Uterus (tissue), 2 donors: ENCODE results near the gene JHY.

Experiments
- CTCF ChIP-seq, 4 experiments: fragments of 200-600 bp in 2 of 4; fragments of 450-650 bp in 2 of 4; sonication (generic) in 2 of 4; IDR thresholded peaks; one replicate each; pipeline ENCODE4 v1.5.1; 2016 to 2019; ENCODE audit warnings: antibody characterized with exemption in 4 of 4, mild to moderate bottlenecking in 2 of 4, moderate library complexity in 1 of 4
- POLR2A ChIP-seq, 2 donors: fragments of 450-650 bp; IDR thresholded peaks; one replicate each; pipeline ENCODE4 v1.6.1; 2016; ENCODE audit warnings: antibody characterized with exemption in 2 of 2, mild to moderate bottlenecking in 1 of 2, moderate library complexity in 1 of 2

- no peak for TF ChIP-seq CTCF (IDR thresholded peaks at IDR 0.05)
- no peak for TF ChIP-seq POLR2A (IDR thresholded peaks at IDR 0.05)
Measured at GRCh38 chr11:122882189-122882856, at the start of gene JHY.
